Measurements from ENCODE around the gene RASGRP3. TPM values are rescaled to one million over a fixed set of nuclear protein-coding genes. Genes with fewer than 3 reads are reported as not detected.
A peak's percentile ranks its signal among the peaks of the same experiment; 100 is the strongest.

The RASGRP3 gene
- total and polyA plus RNA-seq, 2 donors (not counting 1 experiment from before 2014, with no cell fraction given): 0.50 to 6.1 TPM

- TF ChIP-seq, protein P1, sequence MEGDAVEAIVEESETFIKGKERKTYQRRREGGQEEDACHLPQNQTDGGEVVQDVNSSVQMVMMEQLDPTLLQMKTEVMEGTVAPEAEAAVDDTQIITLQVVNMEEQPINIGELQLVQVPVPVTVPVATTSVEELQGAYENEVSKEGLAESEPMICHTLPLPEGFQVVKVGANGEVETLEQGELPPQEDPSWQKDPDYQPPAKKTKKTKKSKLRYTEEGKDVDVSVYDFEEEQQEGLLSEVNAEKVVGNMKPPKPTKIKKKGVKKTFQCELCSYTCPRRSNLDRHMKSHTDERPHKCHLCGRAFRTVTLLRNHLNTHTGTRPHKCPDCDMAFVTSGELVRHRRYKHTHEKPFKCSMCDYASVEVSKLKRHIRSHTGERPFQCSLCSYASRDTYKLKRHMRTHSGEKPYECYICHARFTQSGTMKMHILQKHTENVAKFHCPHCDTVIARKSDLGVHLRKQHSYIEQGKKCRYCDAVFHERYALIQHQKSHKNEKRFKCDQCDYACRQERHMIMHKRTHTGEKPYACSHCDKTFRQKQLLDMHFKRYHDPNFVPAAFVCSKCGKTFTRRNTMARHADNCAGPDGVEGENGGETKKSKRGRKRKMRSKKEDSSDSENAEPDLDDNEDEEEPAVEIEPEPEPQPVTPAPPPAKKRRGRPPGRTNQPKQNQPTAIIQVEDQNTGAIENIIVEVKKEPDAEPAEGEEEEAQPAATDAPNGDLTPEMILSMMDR (conservative IDR thresholded peaks at IDR 0.05 in 1 of 2, IDR thresholded peaks at IDR 0.05 in 1 of 2; ENCODE audit: low read depth in 1 of 2, low read length in 2 of 2): no peak
- TF ChIP-seq EZH2 (IDR thresholded peaks at IDR 0.05; ENCODE audit: low read length, missing control alignments): no peak
- Histone ChIP-seq H3K9ac (ENCODE audit: insufficient read depth, low read length) (no peak overlapping the region), H3K4me1 (ENCODE audit: control insufficient read depth, extremely low read depth, insufficient read depth, low read length) (no peaks in the 10 kb centered on the region), H2AFZ (ENCODE audit: low read length) (no peak overlapping the region), H3K79me2 (ENCODE audit: control insufficient read depth, insufficient read depth, low read length) (no peaks in the 10 kb centered on the region), H3K9me3 (ENCODE audit: control insufficient read depth, insufficient read depth, low read depth, low read length) (no peaks in the 10 kb centered on the region), H3K4me3 (replicated peaks in 1 of 4; ENCODE audit: control extremely low read depth in 1 of 4, insufficient read depth in 1 of 4, low read depth in 3 of 4, low read length in 4 of 4) (no peak overlapping the region), H4K20me1 (ENCODE audit: control insufficient read depth, extremely low read depth, insufficient read depth, low read length) (no peaks in the 10 kb centered on the region), H3K36me3 (ENCODE audit: control insufficient read depth, insufficient read depth, low read length) (no peaks in the 10 kb centered on the region), H3K27ac (ENCODE audit: insufficient read depth, low read length) (no peak overlapping the region), H3K4me2 (ENCODE audit: extremely low read depth, insufficient read depth, low read length) (no peak overlapping the region), H3K27me3 (ENCODE audit: control insufficient read depth, insufficient read depth, low read length) (no peaks in the 10 kb centered on the region)
- no peak for DNase-seq (ENCODE audit: low read depth in 2 of 2)
Observed at GRCh38 chr2:33467413-33467812, 9.0 kb upstream of the RASGRP3 start.

- H3K27ac ChIP-seq (ENCODE audit: insufficient read depth, low read length): no peak overlapping the region
- no peaks in the 10 kb centered on the region for H3K36me3 ChIP-seq (ENCODE audit: control insufficient read depth, insufficient read depth, low read length)
- no peaks in the 10 kb centered on the region for H3K9me3 ChIP-seq (ENCODE audit: control insufficient read depth, insufficient read depth, low read depth, low read length)
- H3K4me3 ChIP-seq (replicated peaks in 1 of 4; ENCODE audit: control extremely low read depth in 1 of 4, insufficient read depth in 1 of 4, low read depth in 3 of 4, low read length in 4 of 4): no peak overlapping the region
- no peaks in the 10 kb centered on the region for H4K20me1 ChIP-seq (ENCODE audit: control insufficient read depth, extremely low read depth, insufficient read depth, low read length)
- no peaks in the 10 kb centered on the region for H3K79me2 ChIP-seq (ENCODE audit: control insufficient read depth, insufficient read depth, low read length)
- H3K9ac ChIP-seq (ENCODE audit: insufficient read depth, low read length): no peak overlapping the region
- no peaks in the 10 kb centered on the region for H3K27me3 ChIP-seq (ENCODE audit: control insufficient read depth, insufficient read depth, low read length)
- TF ChIP-seq EZH2 (IDR thresholded peaks at IDR 0.05; ENCODE audit: low read length, missing control alignments): no peak
- TF ChIP-seq, protein P1 (conservative IDR thresholded peaks at IDR 0.05 in 1 of 2, IDR thresholded peaks at IDR 0.05 in 1 of 2; ENCODE audit: low read depth in 1 of 2, low read length in 2 of 2): no peak
- H2AFZ ChIP-seq (ENCODE audit: low read length): no peak overlapping the region
- DNase-seq (ENCODE audit: low read depth in 2 of 2): no peak
- H3K4me2 ChIP-seq (ENCODE audit: extremely low read depth, insufficient read depth, low read length): no peak overlapping the region
- no peaks in the 10 kb centered on the region for H3K4me1 ChIP-seq (ENCODE audit: control insufficient read depth, extremely low read depth, insufficient read depth, low read length)
Observed at GRCh38 chr2:33469238-33469637, 7.2 kb upstream of the RASGRP3 start.

DNA sequence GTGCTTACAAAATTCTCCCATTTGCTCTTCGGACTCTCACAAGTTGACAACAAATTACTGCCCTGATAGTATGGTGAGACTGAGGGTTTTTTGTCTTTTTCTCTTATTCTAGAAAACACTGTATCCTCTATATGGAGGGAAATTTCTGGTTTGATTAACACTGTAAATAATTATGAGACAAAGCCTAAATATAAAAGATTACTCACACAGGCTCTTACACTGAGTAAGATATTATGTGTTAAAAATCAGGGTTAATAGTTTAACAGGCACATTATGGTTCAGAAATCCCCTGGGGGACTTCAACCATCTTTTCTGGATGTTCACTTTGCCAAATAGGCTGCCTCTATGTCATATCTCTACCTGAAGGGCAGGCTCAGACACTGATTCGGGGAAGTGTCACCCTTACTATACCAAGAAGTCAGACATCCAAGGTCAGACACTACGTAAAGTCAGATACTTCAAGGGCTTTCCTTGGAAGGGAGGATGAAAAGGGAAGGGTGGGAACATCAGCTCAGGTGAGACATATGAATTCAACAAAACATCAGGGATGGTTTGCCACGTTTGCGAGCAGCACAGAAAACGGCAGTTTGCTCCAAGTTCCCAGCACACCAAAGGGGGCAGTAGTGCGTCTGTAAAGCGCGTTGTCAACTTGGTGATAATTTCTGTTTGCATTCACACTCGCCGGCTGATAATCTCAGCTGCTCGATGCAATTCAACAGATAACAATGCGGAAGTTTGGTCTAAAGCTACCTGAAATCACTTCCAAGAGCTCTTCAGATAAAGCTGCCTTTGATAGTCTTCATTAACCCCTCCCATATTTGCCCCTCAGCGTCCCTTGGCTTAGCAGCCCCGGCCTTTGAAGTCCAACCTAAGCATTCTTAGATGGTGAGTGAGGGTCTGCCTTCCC is 972 bp upstream of the RASGRP3 start:
- Histone ChIP-seq H3K79me2 (ENCODE audit: control insufficient read depth, insufficient read depth, low read length) (no peaks in the 10 kb centered on the region), H3K4me1 (ENCODE audit: control insufficient read depth, extremely low read depth, insufficient read depth, low read length) (peaks cover 2% of the 10 kb centered on the region), H3K9me3 (ENCODE audit: control insufficient read depth, insufficient read depth, low read depth, low read length) (no peaks in the 10 kb centered on the region), H3K4me3 (replicated peaks in 1 of 4; ENCODE audit: control extremely low read depth in 1 of 4, insufficient read depth in 1 of 4, low read depth in 3 of 4, low read length in 4 of 4) (peak overlapping the region; percentile 60 to 80 (median 69)), H4K20me1 (ENCODE audit: control insufficient read depth, extremely low read depth, insufficient read depth, low read length) (no peaks in the 10 kb centered on the region), H3K27ac (ENCODE audit: insufficient read depth, low read length) (peak overlapping the region; percentile 89), H3K27me3 (ENCODE audit: control insufficient read depth, insufficient read depth, low read length) (no peaks in the 10 kb centered on the region), H3K9ac (ENCODE audit: insufficient read depth, low read length) (peak overlapping the region; percentile 68), H2AFZ (ENCODE audit: low read length) (peak overlapping the region; percentile 95), H3K36me3 (ENCODE audit: control insufficient read depth, insufficient read depth, low read length) (no peaks in the 10 kb centered on the region), H3K4me2 (ENCODE audit: extremely low read depth, insufficient read depth, low read length) (peak overlapping the region; percentile 94)
- DNase-seq (ENCODE audit: low read depth in 2 of 2): peak; percentile 77 to 81
- TF ChIP-seq EZH2 (IDR thresholded peaks at IDR 0.05; ENCODE audit: low read length, missing control alignments): no peak
- TF ChIP-seq, protein P1 (conservative IDR thresholded peaks at IDR 0.05 in 1 of 2, IDR thresholded peaks at IDR 0.05 in 1 of 2; ENCODE audit: low read depth in 1 of 2, low read length in 2 of 2): peak; percentile 81 to 94

Data from fibroblast of lung (primary cell).